Activated CD4-positive, alpha-beta T cell treated with anti-CD3 and anti-CD28 coated beads for 36 hours (primary cell): ENCODE results near the gene PALM3. TPM values are rescaled to one million over a fixed set of nuclear protein-coding genes. Genes with fewer than 3 reads are reported as not detected.
"Not testable (repeated sequence)": the region's sequence is repeated elsewhere in the genome, so short reads cannot be mapped to it uniquely, and the experiment has no call there.

ENCODE experiments used
- ATAC-seq: fragments of 200-7000 bp; cut with Tn5 transposase; one replicate; pipeline ENCODE4 v1.10.0; 2021; ENCODE audit warnings: mild to moderate bottlenecking, moderate library complexity
- CTCF ChIA-PET: fragments of 350-600 bp; sonication (Branson Sonifier 250); formaldehyde crosslinking; loops from one replicate; lab custom pipeline; 2021; ENCODE audit warnings: antibody characterized with exemption; lab: Charles Lee
- POLR2A ChIA-PET: fragments of 350-600 bp; sonication (Branson Sonifier 250); formaldehyde crosslinking; loops from one replicate; lab custom pipeline; 2021; ENCODE audit warnings: antibody characterized with exemption, inconsistent platforms; lab: Charles Lee
- DNase-seq: peaks from one replicate; pipeline ENCODE4 v3.0.0-alpha.2; 2020
- H3K27ac Mint-ChIP-seq: one replicate; pipeline ENCODE4 v1.8.0; 2021; ENCODE audit warnings: mixed read lengths
- H3K27me3 Mint-ChIP-seq: one replicate; pipeline ENCODE4 v1.8.0; 2021; ENCODE audit warnings: mixed read lengths
- H3K36me3 Mint-ChIP-seq: one replicate; pipeline ENCODE4 v1.8.0; 2021; ENCODE audit warnings: low read depth, mixed read lengths
- H3K4me1 Mint-ChIP-seq: one replicate; pipeline ENCODE4 v1.8.0; 2021; ENCODE audit warnings: mixed read lengths
- H3K4me3 Mint-ChIP-seq: one replicate; pipeline ENCODE4 v1.8.0; 2021; ENCODE audit warnings: mild to moderate bottlenecking, moderate library complexity, mixed read lengths
- H3K9me3 Mint-ChIP-seq: one replicate; pipeline ENCODE4 v1.8.0; 2021; ENCODE audit warnings: low read depth, mixed read lengths
- intact Hi-C, 2 experiments: fragments of 100-400 bp; cut with DNase I in 1 of 2; cut with micrococcal nuclease in 1 of 2; formaldehyde crosslinking; loops; one replicate each; pipeline versions ENCODE4 v1.14.2 to v1.15.1; 2022 to 2024; cut with DNase I, micrococcal nuclease
- total RNA-seq, 2 experiments: library from RNA; stranded (reverse); gene quantifications; one replicate each; pipeline ENCODE4 v1.2.3, GENCODE V29; 2021

The PALM3 gene
- total RNA-seq, 2 experiments from 2014 or later = 0.16 TPM; not detected in 1

GRCh38 chr19:14050961-14051360, 10.9 kb downstream of the PALM3 start:
- DNase-seq, H3K9me3 Mint-ChIP-seq, H3K27me3 Mint-ChIP-seq, H3K4me1 Mint-ChIP-seq, POLR2A ChIA-PET, intact Hi-C loops, ATAC-seq, H3K27ac Mint-ChIP-seq, H3K4me3 Mint-ChIP-seq: not testable (repeated sequence)
- CTCF ChIA-PET = interaction anchor here (0.7 to 1.3 kb wide), 4 partner anchors 8 to 169 kb away, joined by 3 to 8 read pairs (median 4); partner anchors contain the start of gene MISP3
- peaks cover 51% of the 10 kb centered on the region for H3K36me3 Mint-ChIP-seq

- DNase-seq (no peak), ATAC-seq (no peak)
- intact Hi-C loops = no loop called here
- no peak overlapping the region for H3K27ac Mint-ChIP-seq
- peaks cover 53% of the 10 kb centered on the region for H3K36me3 Mint-ChIP-seq
- H3K4me1 Mint-ChIP-seq = peaks cover 4% of the 10 kb centered on the region
- H3K9me3 Mint-ChIP-seq = peaks cover 4% of the 10 kb centered on the region
- H3K27me3 Mint-ChIP-seq = no peaks in the 10 kb centered on the region
- CTCF ChIA-PET = interaction anchor here (0.9 to 1.3 kb wide), 3 partner anchors 9 to 27 kb away, joined by 3 to 8 read pairs (median 5); partner anchors contain the start of gene MISP3
- H3K4me3 Mint-ChIP-seq = no peak overlapping the region
- POLR2A ChIA-PET = no interaction called here
Measured at GRCh38 chr19:14050512-14050911, 11.4 kb downstream of the PALM3 start.

GRCh38 chr19:14048443-14049153, 13.3 kb downstream of the PALM3 start:
- ChIA-PET CTCF (interaction anchor here (0.6 to 3.3 kb wide), 30 partner anchors 10 to 216 kb away, joined by 3 to 35 read pairs (median 4); partner anchors contain the start of genes IL27RA and MISP3), POLR2A (interaction anchor here (0.6 kb wide), 1 partner anchor 254 kb away, joined by 3 read pairs; the partner anchor contains the start of gene ZSWIM4)
- intact Hi-C loops = loop anchor here (1.0 to 5.0 kb wide), 2 partner anchors 96 to 168 kb away; partner anchors contain the start of gene DCAF15 (in 1 of the 2)
- Mint-ChIP-seq H3K9me3 (peaks cover 4% of the 10 kb centered on the region), H3K27me3 (no peaks in the 10 kb centered on the region), H3K36me3 (peaks cover 53% of the 10 kb centered on the region), H3K27ac (peak overlapping the region; percentile 25), H3K4me1 (peaks cover 4% of the 10 kb centered on the region), H3K4me3 (no peak overlapping the region)
- peak; percentile 87 for DNase-seq
- peak; percentile 87 for ATAC-seq

- H3K4me1 Mint-ChIP-seq, DNase-seq, H3K27ac Mint-ChIP-seq, POLR2A ChIA-PET, H3K4me3 Mint-ChIP-seq, H3K9me3 Mint-ChIP-seq, H3K27me3 Mint-ChIP-seq, ATAC-seq: not testable (repeated sequence)
- CTCF ChIA-PET = interaction anchor here (0.6 to 3.3 kb wide), 29 partner anchors 9 to 215 kb away, joined by 3 to 35 read pairs (median 4); partner anchors contain the start of genes IL27RA and MISP3
- peaks cover 53% of the 10 kb centered on the region for H3K36me3 Mint-ChIP-seq
- intact Hi-C loops = loop anchor here (1.0 to 5.0 kb wide), 2 partner anchors 96 to 168 kb away; partner anchors contain the start of gene DCAF15 (in 1 of the 2)
Measured at GRCh38 chr19:14047866-14048265, 14.0 kb downstream of the PALM3 start.

- ATAC-seq (peak; percentile 64), DNase-seq (peak; percentile 52)
- Mint-ChIP-seq H3K36me3 (peaks cover 41% of the 10 kb centered on the region), H3K27ac (peak overlapping the region; percentile 63)
- POLR2A ChIA-PET, H3K4me1 Mint-ChIP-seq, H3K27me3 Mint-ChIP-seq, H3K9me3 Mint-ChIP-seq, H3K4me3 Mint-ChIP-seq: not testable (repeated sequence)
- CTCF ChIA-PET = interaction anchor here (0.6 to 2.2 kb wide), 11 partner anchors 10 to 93 kb away, joined by 3 to 11 read pairs (median 3); partner anchors contain the start of genes DCAF15, IL27RA and RFX1
- intact Hi-C loops = loop anchor here in 1 of 2 experiments (1.0 kb wide), 1 partner anchor 163 kb away; no protein-coding TSS in a partner anchor
Measured at GRCh38 chr19:14042659-14043608, 18.9 kb downstream of the PALM3 start.

- H3K27ac Mint-ChIP-seq = no peak overlapping the region
- ATAC-seq = no peak
- H3K4me1 Mint-ChIP-seq = peaks cover 10% of the 10 kb centered on the region
- no peaks in the 10 kb centered on the region for H3K9me3 Mint-ChIP-seq
- H3K4me3 Mint-ChIP-seq = no peak overlapping the region
- CTCF ChIA-PET = interaction anchor here (0.8 to 1.1 kb wide), 2 partner anchors 9 to 17 kb away, joined by 3 read pairs; no protein-coding TSS in a partner anchor
- peaks cover 40% of the 10 kb centered on the region for H3K36me3 Mint-ChIP-seq
- POLR2A ChIA-PET = interaction anchor here (0.6 kb wide), 1 partner anchor 133 kb away, joined by 3 read pairs; no protein-coding TSS in a partner anchor
- H3K27me3 Mint-ChIP-seq = no peaks in the 10 kb centered on the region
- intact Hi-C loops = no loop called here
- DNase-seq = no peak
Measured at GRCh38 chr19:14039181-14039580, 22.7 kb downstream of the PALM3 start.

GRCh38 chr19:14035706-14036105, 26.2 kb downstream of the PALM3 start:
- Mint-ChIP-seq H3K36me3 (peaks cover 36% of the 10 kb centered on the region), H3K27me3 (no peaks in the 10 kb centered on the region), H3K4me3 (no peak overlapping the region), H3K4me1 (peaks cover 19% of the 10 kb centered on the region), H3K27ac (no peak overlapping the region), H3K9me3 (no peaks in the 10 kb centered on the region)
- no peak for ATAC-seq
- CTCF ChIA-PET = interaction anchor here (0.6 to 0.7 kb wide), 2 partner anchors 81 to 102 kb away, joined by 3 to 4 read pairs; no protein-coding TSS in a partner anchor
- POLR2A ChIA-PET = no interaction called here
- intact Hi-C loops = no loop called here
- DNase-seq = no peak

GRCh38 chr19:14035159-14035558, 26.7 kb downstream of the PALM3 start:
- DNase-seq, H3K4me3 Mint-ChIP-seq, H3K9me3 Mint-ChIP-seq, H3K27me3 Mint-ChIP-seq, intact Hi-C loops, ATAC-seq, H3K27ac Mint-ChIP-seq, POLR2A ChIA-PET: not testable (repeated sequence)
- peaks cover 21% of the 10 kb centered on the region for H3K4me1 Mint-ChIP-seq
- CTCF ChIA-PET = interaction anchor here (0.6 to 0.7 kb wide), 2 partner anchors 17 to 101 kb away, joined by 3 read pairs; no protein-coding TSS in a partner anchor
- H3K36me3 Mint-ChIP-seq = peaks cover 34% of the 10 kb centered on the region

- H3K27me3 Mint-ChIP-seq = no peaks in the 10 kb centered on the region
- peaks cover 25% of the 10 kb centered on the region for H3K36me3 Mint-ChIP-seq
- H3K9me3 Mint-ChIP-seq = no peaks in the 10 kb centered on the region
- peaks cover 21% of the 10 kb centered on the region for H3K4me1 Mint-ChIP-seq
- intact Hi-C loops = loop anchor here (2.0 to 5.0 kb wide), 5 partner anchors 38 to 152 kb away; partner anchors contain the start of genes DCAF15 (in 1 of the 2) and MISP3 (in 1 of the 2)
- ATAC-seq = no peak
- peak overlapping the region; percentile 13 for H3K4me3 Mint-ChIP-seq
- no peak for DNase-seq
- CTCF ChIA-PET = interaction anchor here (1.1 kb wide), 1 partner anchor 156 kb away, joined by 3 read pairs; no protein-coding TSS in a partner anchor
- POLR2A ChIA-PET = no interaction called here
- peak overlapping the region; percentile 69 for H3K27ac Mint-ChIP-seq
Measured at GRCh38 chr19:14033946-14034345, 27.9 kb downstream of the PALM3 start.

GRCh38 chr19:14031719-14032480, 30.0 kb downstream of the PALM3 start, which contains the start of gene IL27RA:
IL27RA (plus strand) TSS chr19:14031762; CDS start chr19:14031873, 111 bp downstream.
- H3K9me3 Mint-ChIP-seq = no peaks in the 10 kb centered on the region
- ChIA-PET CTCF (interaction anchor here (0.5 to 3.9 kb wide), 21 partner anchors 8 to 388 kb away, joined by 3 to 15 read pairs (median 4); partner anchors contain the start of gene ASF1B), POLR2A (interaction anchor here (0.6 to 1.0 kb wide), 4 partner anchors 14 to 105 kb away, joined by 3 to 5 read pairs (median 3); partner anchors contain the start of genes ASF1B, DCAF15 and RFX1)
- peaks cover 18% of the 10 kb centered on the region for H3K4me1 Mint-ChIP-seq
- peaks cover 16% of the 10 kb centered on the region for H3K36me3 Mint-ChIP-seq
- no peaks in the 10 kb centered on the region for H3K27me3 Mint-ChIP-seq
- intact Hi-C loops = loop anchor here (1.0 to 5.0 kb wide), 10 partner anchors 26 to 152 kb away; partner anchors contain the start of genes DCAF15 (in 2 of the 2), BRME1 (in 1 of the 2), CC2D1A (in 1 of the 2) and MISP3 (in 1 of the 2)
- peak; percentile 79 for ATAC-seq
- peak within 1 kb of the TSS; percentile 92 for H3K4me3 Mint-ChIP-seq
- peak within 1 kb of the TSS; percentile 90 for H3K27ac Mint-ChIP-seq
- DNase-seq = peak; percentile 83
